GM23338 (cell line): ENCODE data around the gene MBD1. TPM values are rescaled to one million over a fixed set of nuclear protein-coding genes. Genes with fewer than 3 reads are reported as not detected.

ENCODE experiments used
- ATAC-seq: fragments of 200-7000 bp; cut with Tn5 transposase; 3 replicates; pipeline ENCODE4 v1.9.1; 2020
- DNase-seq: peaks from one replicate; pipeline ENCODE4 v3.0.0-alpha.2; 2015; ENCODE audit warnings: low spot score
- H2AFZ ChIP-seq: fragments of 200-600 bp; sonication (generic); 2 replicates; pipeline ENCODE4 v1.8.0; 2016; ENCODE audit warnings: antibody characterized with exemption, mild to moderate bottlenecking, moderate library complexity
- H3F3A ChIP-seq: fragments of 200-600 bp; sonication (generic); replicated peaks from 2 replicates; pipeline ENCODE4 v1.8.0; 2017; ENCODE audit warnings: antibody characterized with exemption, mixed run types, low read depth
- H3K27ac ChIP-seq: fragments of 200-600 bp; sonication (generic); 2 replicates; pipeline ENCODE4 v1.6.1; 2016; ENCODE audit warnings: low read depth
- H3K27me3 ChIP-seq: fragments of 200-600 bp; sonication (generic); 2 replicates; pipeline ENCODE4 v1.8.0; 2016; ENCODE audit warnings: mild to moderate bottlenecking, mixed run types, moderate library complexity; ENCODE audit not compliant: insufficient read depth
- H3K36me3 ChIP-seq: fragments of 200-600 bp; sonication (generic); 2 replicates; pipeline ENCODE4 v1.8.0; 2016; ENCODE audit warnings: mild to moderate bottlenecking; ENCODE audit not compliant: insufficient read depth
- H3K4me1 ChIP-seq: fragments of 200-600 bp; sonication (generic); 2 replicates; pipeline ENCODE4 v1.8.0; 2016; ENCODE audit warnings: mild to moderate bottlenecking, moderate library complexity; ENCODE audit not compliant: insufficient read depth
- H3K4me2 ChIP-seq: fragments of 200-600 bp; sonication (generic); 2 replicates; pipeline ENCODE4 v1.7.1; 2017; ENCODE audit warnings: mixed run types
- H3K4me3 ChIP-seq: fragments of 200-600 bp; sonication (generic); 2 replicates; pipeline ENCODE4 v1.6.1; 2016; ENCODE audit warnings: mixed run types
- H3K79me2 ChIP-seq: fragments of 200-600 bp; sonication (generic); replicated peaks from 2 replicates; pipeline ENCODE4 v1.8.0; 2017; ENCODE audit warnings: mild to moderate bottlenecking; ENCODE audit not compliant: insufficient read depth
- H3K9me2 ChIP-seq: fragments of 200-600 bp; sonication (generic); 2 replicates; pipeline ENCODE4 v1.8.0; 2017; ENCODE audit not compliant: insufficient read depth
- H4K20me1 ChIP-seq: fragments of 200-600 bp; sonication (generic); replicated peaks from 2 replicates; pipeline ENCODE4 v1.8.0; 2017; ENCODE audit warnings: mild to moderate bottlenecking; ENCODE audit not compliant: insufficient read depth
- H3K27ac Mint-ChIP-seq: 2 replicates; pipeline ENCODE4 v1.8.0; 2020; ENCODE audit warnings: inconsistent platforms, mild to moderate bottlenecking, moderate library complexity, mixed read lengths
- H3K27me3 Mint-ChIP-seq: 3 replicates; pipeline ENCODE4 v1.8.0; 2022; ENCODE audit warnings: low read depth, mild to moderate bottlenecking, moderate library complexity, mixed read lengths, inconsistent platforms; ENCODE audit not compliant: insufficient read depth, poor library complexity
- H3K36me3 Mint-ChIP-seq: 3 replicates; pipeline ENCODE4 v1.8.0; 2021; ENCODE audit warnings: low read depth, mild to moderate bottlenecking, inconsistent platforms, moderate library complexity, mixed read lengths
- H3K4me1 Mint-ChIP-seq: 3 replicates; pipeline ENCODE4 v1.8.0; 2020; ENCODE audit warnings: mild to moderate bottlenecking, inconsistent platforms, mixed read lengths
- H3K4me3 Mint-ChIP-seq: 3 replicates; pipeline ENCODE4 v1.8.0; 2021; ENCODE audit warnings: moderate library complexity, mild to moderate bottlenecking, inconsistent platforms, mixed read lengths
- H3K9me3 Mint-ChIP-seq: 3 replicates; pipeline ENCODE4 v1.8.0; 2020; ENCODE audit warnings: moderate library complexity, mild to moderate bottlenecking, inconsistent platforms, mixed read lengths
- CREB1 ChIP-seq: fragments of 250-450 bp; sonication (Bioruptor Pico); IDR thresholded peaks from 2 replicates; pipeline ENCODE4 v1.5.0; 2020; ENCODE audit warnings: low read depth, mild to moderate bottlenecking, moderate library complexity
- CTCF ChIP-seq, 2 experiments: fragments of 200-600 bp in 1 of 2; sonication (generic) in 1 of 2; conservative IDR thresholded peaks; 2 replicates each; pipeline versions ENCODE4 v1.5.1 to v1.6.1; 2016 to 2017; ENCODE audit warnings: antibody characterized with exemption in 2 of 2, low read depth in 2 of 2, mild to moderate bottlenecking in 2 of 2, moderate library complexity in 1 of 2
- ETS1 ChIP-seq: IDR thresholded peaks from 2 replicates; pipeline ENCODE4 v1.6.1; 2016; ENCODE audit warnings: antibody characterized with exemption
- EZH2 ChIP-seq: fragments of 200-600 bp; sonication (generic); IDR thresholded peaks from one replicate; pipeline ENCODE4 v1.8.0; 2017; ENCODE audit warnings: antibody characterized with exemption, mild to moderate bottlenecking, low read depth; ENCODE audit not compliant: unreplicated experiment
- EZH2phosphoT487 ChIP-seq: fragments of 200-600 bp; sonication (generic); IDR thresholded peaks from one replicate; pipeline ENCODE4 v1.8.1; 2018; ENCODE audit warnings: antibody characterized with exemption; ENCODE audit not compliant: unreplicated experiment
- JUNB ChIP-seq: IDR thresholded peaks from one replicate; pipeline ENCODE4 v1.6.1; 2016; ENCODE audit warnings: antibody characterized with exemption; ENCODE audit not compliant: unreplicated experiment
- NANOG ChIP-seq: IDR thresholded peaks from 2 replicates; pipeline ENCODE4 v1.6.1; 2016; ENCODE audit warnings: antibody characterized with exemption, borderline replicate concordance
- POLR2AphosphoS5 ChIP-seq: IDR thresholded peaks from 2 replicates; pipeline ENCODE4 v1.6.1; 2016; ENCODE audit warnings: antibody characterized with exemption, low read depth
- STAT1 ChIP-seq: IDR thresholded peaks from one replicate; pipeline ENCODE4 v1.6.1; 2016; ENCODE audit warnings: antibody characterized with exemption; ENCODE audit not compliant: unreplicated experiment
- ZNF114 ChIP-seq: fragments of 250-450 bp; sonication (Bioruptor Pico); IDR thresholded peaks from 2 replicates; pipeline ENCODE4 v1.5.0; 2020; ENCODE audit warnings: mild to moderate bottlenecking, moderate library complexity
- ZNF331 ChIP-seq: fragments of 250-450 bp; sonication (Bioruptor Pico); IDR thresholded peaks from 2 replicates; pipeline ENCODE4 v1.5.0; 2020; ENCODE audit warnings: low read depth, mild to moderate bottlenecking, moderate library complexity
- polyA plus RNA-seq: library from polyadenylated mRNA; unstranded; fragments of >200 nt; fragmentation: Nextera tagmentation; extraction: Ambion mirVana; gene quantifications from 2 replicates; pipeline ENCODE4 v1.2.1, GENCODE V29; 2016
- total RNA-seq: library from RNA; depleted of rRNA; stranded (reverse); fragments of >200 nt; shearing (Covaris generic); gene quantifications from 2 replicates; pipeline ENCODE4 v1.2.3, GENCODE V29; 2014
- TF ChIP-seq, protein P1 (sequence below): fragments of 250-450 bp; sonication (Bioruptor Pico); IDR thresholded peaks from 2 replicates; pipeline ENCODE4 v1.5.0; 2020; ENCODE audit warnings: mild to moderate bottlenecking, moderate library complexity
- TF ChIP-seq, protein P2 (sequence below): IDR thresholded peaks from one replicate; pipeline ENCODE4 v1.6.1; 2018; ENCODE audit warnings: antibody characterized with exemption; ENCODE audit not compliant: unreplicated experiment

MBD1 gene
- total and polyA plus RNA-seq, 2 experiments from 2014 or later, result 17.0 to 43.5 TPM

DNA sequence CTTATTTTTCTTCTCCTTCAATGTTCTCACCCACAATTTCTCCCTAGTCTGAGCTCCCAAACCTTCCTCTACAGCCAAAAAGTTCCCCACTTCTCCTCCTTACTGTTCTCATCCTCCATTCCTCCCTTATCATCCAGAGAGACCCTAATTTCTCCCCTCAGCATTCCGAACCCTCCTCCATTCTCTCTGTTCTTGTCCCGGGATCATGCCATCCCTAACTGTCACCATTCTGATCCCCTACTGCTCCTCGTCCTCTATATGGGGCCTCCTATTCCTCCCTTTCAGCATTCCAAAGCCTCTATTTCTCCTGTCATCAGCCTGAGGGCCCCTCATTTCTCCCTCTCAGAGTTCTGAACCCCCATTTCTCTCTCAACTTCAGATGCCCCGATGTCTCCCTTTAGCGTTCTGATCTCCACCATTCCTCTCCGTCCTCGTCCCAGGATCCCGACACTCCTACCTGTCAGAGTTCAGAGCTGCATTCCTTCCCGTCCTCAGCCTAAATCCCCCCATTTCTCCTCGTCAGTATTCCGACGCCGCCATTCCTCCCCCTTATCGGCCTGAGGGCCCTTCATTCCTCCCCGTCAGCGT lies 522 bp downstream of the MBD1 start:
- no peak for TF ChIP-seq CTCF (conservative IDR thresholded peaks at IDR 0.05; ENCODE audit: low read depth in 2 of 2)
- no peak for TF ChIP-seq CREB1 (CRISPR knock-in tag)
- TF ChIP-seq POLR2AphosphoS5, result no peak
- TF ChIP-seq ZNF114 (CRISPR knock-in tag), result no peak
- no peak for TF ChIP-seq ETS1
- no peak for TF ChIP-seq EZH2
- no peak for TF ChIP-seq STAT1
- no peak for TF ChIP-seq JUNB
- TF ChIP-seq ZNF331 (CRISPR knock-in tag), result no peak
- TF ChIP-seq EZH2phosphoT487, result no peak
- TF ChIP-seq, protein P1, sequence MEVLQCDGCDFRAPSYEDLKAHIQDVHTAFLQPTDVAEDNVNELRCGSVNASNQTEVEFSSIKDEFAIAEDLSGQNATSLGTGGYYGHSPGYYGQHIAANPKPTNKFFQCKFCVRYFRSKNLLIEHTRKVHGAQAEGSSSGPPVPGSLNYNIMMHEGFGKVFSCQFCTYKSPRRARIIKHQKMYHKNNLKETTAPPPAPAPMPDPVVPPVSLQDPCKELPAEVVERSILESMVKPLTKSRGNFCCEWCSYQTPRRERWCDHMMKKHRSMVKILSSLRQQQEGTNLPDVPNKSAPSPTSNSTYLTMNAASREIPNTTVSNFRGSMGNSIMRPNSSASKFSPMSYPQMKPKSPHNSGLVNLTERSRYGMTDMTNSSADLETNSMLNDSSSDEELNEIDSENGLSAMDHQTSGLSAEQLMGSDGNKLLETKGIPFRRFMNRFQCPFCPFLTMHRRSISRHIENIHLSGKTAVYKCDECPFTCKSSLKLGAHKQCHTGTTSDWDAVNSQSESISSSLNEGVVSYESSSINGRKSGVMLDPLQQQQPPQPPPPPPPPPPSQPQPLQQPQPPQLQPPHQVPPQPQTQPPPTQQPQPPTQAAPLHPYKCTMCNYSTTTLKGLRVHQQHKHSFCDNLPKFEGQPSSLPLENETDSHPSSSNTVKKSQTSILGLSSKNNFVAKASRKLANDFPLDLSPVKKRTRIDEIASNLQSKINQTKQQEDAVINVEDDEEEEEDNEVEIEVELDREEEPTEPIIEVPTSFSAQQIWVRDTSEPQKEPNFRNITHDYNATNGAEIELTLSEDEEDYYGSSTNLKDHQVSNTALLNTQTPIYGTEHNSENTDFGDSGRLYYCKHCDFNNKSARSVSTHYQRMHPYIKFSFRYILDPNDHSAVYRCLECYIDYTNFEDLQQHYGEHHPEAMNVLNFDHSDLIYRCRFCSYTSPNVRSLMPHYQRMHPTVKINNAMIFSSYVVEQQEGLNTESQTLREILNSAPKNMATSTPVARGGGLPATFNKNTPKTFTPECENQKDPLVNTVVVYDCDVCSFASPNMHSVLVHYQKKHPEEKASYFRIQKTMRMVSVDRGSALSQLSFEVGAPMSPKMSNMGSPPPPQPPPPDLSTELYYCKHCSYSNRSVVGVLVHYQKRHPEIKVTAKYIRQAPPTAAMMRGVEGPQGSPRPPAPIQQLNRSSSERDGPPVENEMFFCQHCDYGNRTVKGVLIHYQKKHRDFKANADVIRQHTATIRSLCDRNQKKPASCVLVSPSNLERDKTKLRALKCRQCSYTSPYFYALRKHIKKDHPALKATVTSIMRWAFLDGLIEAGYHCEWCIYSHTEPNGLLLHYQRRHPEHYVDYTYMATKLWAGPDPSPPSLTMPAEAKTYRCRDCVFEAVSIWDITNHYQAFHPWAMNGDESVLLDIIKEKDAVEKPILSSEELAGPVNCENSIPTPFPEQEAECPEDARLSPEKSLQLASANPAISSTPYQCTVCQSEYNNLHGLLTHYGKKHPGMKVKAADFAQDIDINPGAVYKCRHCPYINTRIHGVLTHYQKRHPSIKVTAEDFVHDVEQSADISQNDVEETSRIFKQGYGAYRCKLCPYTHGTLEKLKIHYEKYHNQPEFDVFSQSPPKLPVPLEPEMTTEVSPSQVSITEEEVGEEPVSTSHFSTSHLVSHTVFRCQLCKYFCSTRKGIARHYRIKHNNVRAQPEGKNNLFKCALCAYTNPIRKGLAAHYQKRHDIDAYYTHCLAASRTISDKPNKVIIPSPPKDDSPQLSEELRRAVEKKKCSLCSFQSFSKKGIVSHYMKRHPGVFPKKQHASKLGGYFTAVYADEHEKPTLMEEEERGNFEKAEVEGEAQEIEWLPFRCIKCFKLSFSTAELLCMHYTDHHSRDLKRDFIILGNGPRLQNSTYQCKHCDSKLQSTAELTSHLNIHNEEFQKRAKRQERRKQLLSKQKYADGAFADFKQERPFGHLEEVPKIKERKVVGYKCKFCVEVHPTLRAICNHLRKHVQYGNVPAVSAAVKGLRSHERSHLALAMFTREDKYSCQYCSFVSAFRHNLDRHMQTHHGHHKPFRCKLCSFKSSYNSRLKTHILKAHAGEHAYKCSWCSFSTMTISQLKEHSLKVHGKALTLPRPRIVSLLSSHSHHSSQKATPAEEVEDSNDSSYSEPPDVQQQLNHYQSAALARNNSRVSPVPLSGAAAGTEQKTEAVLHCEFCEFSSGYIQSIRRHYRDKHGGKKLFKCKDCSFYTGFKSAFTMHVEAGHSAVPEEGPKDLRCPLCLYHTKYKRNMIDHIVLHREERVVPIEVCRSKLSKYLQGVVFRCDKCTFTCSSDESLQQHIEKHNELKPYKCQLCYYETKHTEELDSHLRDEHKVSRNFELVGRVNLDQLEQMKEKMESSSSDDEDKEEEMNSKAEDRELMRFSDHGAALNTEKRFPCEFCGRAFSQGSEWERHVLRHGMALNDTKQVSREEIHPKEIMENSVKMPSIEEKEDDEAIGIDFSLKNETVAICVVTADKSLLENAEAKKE (CRISPR knock-in tag), result no peak
- no peak for TF ChIP-seq NANOG
- TF ChIP-seq, protein P2, sequence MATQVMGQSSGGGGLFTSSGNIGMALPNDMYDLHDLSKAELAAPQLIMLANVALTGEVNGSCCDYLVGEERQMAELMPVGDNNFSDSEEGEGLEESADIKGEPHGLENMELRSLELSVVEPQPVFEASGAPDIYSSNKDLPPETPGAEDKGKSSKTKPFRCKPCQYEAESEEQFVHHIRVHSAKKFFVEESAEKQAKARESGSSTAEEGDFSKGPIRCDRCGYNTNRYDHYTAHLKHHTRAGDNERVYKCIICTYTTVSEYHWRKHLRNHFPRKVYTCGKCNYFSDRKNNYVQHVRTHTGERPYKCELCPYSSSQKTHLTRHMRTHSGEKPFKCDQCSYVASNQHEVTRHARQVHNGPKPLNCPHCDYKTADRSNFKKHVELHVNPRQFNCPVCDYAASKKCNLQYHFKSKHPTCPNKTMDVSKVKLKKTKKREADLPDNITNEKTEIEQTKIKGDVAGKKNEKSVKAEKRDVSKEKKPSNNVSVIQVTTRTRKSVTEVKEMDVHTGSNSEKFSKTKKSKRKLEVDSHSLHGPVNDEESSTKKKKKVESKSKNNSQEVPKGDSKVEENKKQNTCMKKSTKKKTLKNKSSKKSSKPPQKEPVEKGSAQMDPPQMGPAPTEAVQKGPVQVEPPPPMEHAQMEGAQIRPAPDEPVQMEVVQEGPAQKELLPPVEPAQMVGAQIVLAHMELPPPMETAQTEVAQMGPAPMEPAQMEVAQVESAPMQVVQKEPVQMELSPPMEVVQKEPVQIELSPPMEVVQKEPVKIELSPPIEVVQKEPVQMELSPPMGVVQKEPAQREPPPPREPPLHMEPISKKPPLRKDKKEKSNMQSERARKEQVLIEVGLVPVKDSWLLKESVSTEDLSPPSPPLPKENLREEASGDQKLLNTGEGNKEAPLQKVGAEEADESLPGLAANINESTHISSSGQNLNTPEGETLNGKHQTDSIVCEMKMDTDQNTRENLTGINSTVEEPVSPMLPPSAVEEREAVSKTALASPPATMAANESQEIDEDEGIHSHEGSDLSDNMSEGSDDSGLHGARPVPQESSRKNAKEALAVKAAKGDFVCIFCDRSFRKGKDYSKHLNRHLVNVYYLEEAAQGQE, result no peak
- H3K4me3 Mint-ChIP-seq, result peak overlapping the region; percentile 91
- H3K27me3 Mint-ChIP-seq, result peaks cover 10% of the 10 kb centered on the region
- no peaks in the 10 kb centered on the region; the same call in 1 of the 2 replicates for H4K20me1 ChIP-seq
- H3K79me2 ChIP-seq, result peaks cover 25% of the 10 kb centered on the region
- H3K9me3 Mint-ChIP-seq, result no peaks in the 10 kb centered on the region
- ATAC-seq, result no peak
- peaks cover 8% of the 10 kb centered on the region; the same call in 1 of the 2 replicates for H3K36me3 ChIP-seq
- H3K4me1 ChIP-seq, result peaks cover 6% of the 10 kb centered on the region; the same call in 1 of the 2 replicates
- H3K9me2 ChIP-seq, result no peaks in the 10 kb centered on the region
- H3K27me3 ChIP-seq, result no peaks in the 10 kb centered on the region
- H3K4me2 ChIP-seq, result peak overlapping the region; percentile 96
- peak overlapping the region; percentile 90 for H3K27ac Mint-ChIP-seq
- H3K36me3 Mint-ChIP-seq, result peaks cover 50% of the 10 kb centered on the region
- H3K4me3 ChIP-seq, result peak overlapping the region; percentile 96
- peak overlapping the region; percentile 95 for H2AFZ ChIP-seq
- H3K27ac ChIP-seq, result peak overlapping the region; percentile 60
- no peak for DNase-seq
- H3K4me1 Mint-ChIP-seq, result peaks cover 10% of the 10 kb centered on the region
- H3F3A ChIP-seq, result no peaks in the 10 kb centered on the region; the same call in 1 of the 2 replicates
